ENCODE results near the gene WIZ. TPM values are rescaled to one million over a fixed set of nuclear protein-coding genes. Genes with fewer than 3 reads are reported as not detected.

WIZ gene
- total RNA-seq, 2 experiments from 2014 or later, result 31.6 to 32.7 TPM

DNA sequence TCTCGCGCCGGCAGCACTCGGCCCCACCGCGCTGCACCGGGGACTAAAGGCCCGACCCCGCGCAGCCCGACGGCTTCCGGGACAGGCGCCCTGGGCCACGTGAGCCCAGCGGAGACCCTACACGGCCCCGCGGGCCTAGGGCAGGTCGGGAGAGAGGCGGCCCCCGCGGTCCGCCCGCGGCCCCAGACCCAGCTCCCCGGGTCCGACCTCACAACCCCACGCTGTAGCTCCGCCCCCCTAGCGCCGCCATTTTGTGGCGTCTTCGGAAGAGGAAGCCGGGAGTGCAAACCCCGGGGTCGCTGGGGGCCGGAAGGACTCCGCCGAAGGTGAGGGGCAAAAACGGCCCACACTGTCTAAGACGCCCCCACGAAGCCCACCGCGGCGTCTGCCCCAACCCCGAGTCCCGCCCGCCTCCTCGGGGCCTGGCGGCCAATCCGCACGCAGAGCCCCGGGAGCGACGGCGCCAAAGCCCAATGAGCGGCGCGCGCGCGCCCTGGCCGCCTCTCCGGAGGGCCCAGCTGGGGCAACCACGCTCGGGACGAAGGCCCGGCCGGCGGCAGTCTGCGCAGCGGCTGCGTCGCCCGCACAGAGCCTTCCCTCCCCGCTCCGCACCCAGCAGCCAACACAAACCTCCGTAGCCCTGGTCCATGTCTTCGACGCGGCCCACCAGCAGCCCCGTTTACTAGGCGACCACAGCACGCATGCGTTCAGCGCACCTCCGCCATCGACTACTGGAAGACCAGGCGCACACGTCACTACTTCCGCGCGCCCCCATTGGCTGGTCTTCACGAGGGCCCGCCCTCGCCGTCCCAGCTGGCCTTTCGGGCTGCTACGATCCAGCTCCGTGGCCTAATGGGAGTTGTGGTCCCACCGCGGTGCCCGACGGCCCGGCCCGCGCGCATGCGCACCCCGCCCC is 70.4 kb downstream of the WIZ start, which contains the start of gene AKAP8:
TSS of gene AKAP8 (minus strand) at position 705 of the 916 bp plus-strand sequence. CDS start at position 649, 56 bp downstream.
- DNase-seq, result peak; percentile 98
- peak within 1 kb of the TSS; percentile 96 for H3K4me3 Mint-ChIP-seq
- peak within 1 kb of the TSS; percentile 99 for H3K27ac Mint-ChIP-seq
- peaks cover 36% of the 10 kb centered on the region for H3K4me1 Mint-ChIP-seq (ENCODE audit: low read depth)
- no peaks in the 10 kb centered on the region for H3K9me3 Mint-ChIP-seq (ENCODE audit: insufficient read depth)
- H3K27me3 Mint-ChIP-seq (ENCODE audit: low read depth), result no peaks in the 10 kb centered on the region
- POLR2A ChIA-PET, result interaction anchor here (0.5 to 3.6 kb wide), 20 partner anchors 10 to 858 kb away, joined by 3 to 44 read pairs (median 3); partner anchors contain the start of genes AKAP8L and BRD4
- peaks cover 30% of the 10 kb centered on the region for H3K36me3 Mint-ChIP-seq (ENCODE audit: low read depth)
- CTCF ChIA-PET, result interaction anchor here (0.9 to 6.5 kb wide), 14 partner anchors 17 to 202 kb away, joined by 3 to 53 read pairs (median 4); partner anchors contain the start of genes AKAP8L and BRD4
- ATAC-seq, result peak; percentile 88

DNA sequence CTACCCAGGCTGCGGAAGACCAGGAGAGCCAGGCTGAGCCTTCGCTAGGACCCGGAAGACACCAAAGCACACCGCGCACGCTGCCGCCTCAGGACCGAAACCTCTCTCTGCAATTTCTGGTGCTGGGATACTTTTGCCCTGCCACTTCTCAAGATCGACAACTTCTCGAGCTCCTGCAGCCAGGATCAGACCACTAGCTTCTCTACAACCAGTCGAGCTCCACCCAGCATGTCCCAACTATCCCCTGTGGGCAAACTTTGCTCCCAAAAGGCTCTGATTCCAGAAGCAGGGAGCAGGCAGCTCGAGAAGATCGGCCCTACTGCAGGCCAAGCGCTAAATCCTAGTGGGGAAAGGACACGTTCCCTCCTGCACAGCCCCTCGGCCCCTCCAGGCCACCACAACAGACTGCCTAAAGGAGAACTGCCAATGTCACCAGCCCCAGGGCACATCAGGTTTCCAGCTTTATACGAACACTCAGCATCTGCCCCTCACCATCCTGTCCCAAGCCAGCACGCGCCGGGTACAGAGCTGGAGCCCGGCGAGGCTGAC is 71.1 kb downstream of the WIZ start:
- Mint-ChIP-seq H3K27me3 (ENCODE audit: low read depth) (no peaks in the 10 kb centered on the region), H3K4me1 (ENCODE audit: low read depth) (peaks cover 38% of the 10 kb centered on the region), H3K36me3 (ENCODE audit: low read depth) (peaks cover 33% of the 10 kb centered on the region), H3K9me3 (ENCODE audit: insufficient read depth) (no peaks in the 10 kb centered on the region), H3K27ac (peak overlapping the region; percentile 99), H3K4me3 (peak overlapping the region; percentile 96)
- ChIA-PET CTCF (interaction anchor here (1.3 to 6.5 kb wide), 8 partner anchors 39 to 201 kb away, joined by 3 to 53 read pairs (median 6); partner anchors contain the start of genes AKAP8L and BRD4), POLR2A (interaction anchor here (0.6 to 3.6 kb wide), 14 partner anchors 11 to 177 kb away, joined by 3 to 44 read pairs (median 4); partner anchors contain the start of genes AKAP8L and BRD4)
- peak; percentile 25 for ATAC-seq
- DNase-seq, result peak; percentile 69

DNA sequence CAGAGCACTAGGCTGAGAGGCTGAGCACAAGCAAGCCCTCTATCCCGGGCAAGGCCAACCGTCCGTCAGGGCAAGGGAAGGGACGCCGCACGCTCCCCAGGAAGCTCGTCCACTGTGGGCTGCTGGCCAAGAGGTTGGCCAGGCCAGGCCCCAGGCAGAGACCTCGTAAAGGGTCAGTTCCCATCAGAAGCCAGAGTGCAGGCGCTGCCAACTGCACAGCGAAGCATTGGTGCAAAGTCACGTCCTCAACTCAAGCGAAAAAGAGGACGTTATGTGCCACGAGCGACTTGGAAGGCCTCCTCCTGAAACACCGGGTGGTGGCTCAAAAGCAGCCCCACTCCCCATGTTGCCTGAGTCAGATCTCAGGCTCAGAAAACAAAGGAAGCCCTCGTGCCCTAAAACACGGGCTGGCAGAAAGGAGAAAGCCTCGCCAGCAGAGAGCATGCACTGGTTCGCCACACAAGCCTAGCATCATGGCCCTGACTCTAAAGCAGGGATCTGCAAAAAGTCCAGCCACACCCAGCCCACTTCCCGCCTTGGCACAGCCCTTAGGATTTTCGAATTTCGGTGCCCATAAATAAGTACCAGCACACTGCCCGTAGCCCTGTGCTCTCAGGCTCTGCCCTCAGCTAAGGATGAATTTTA is 74.8 kb downstream of the WIZ start:
- Mint-ChIP-seq H3K27me3 (ENCODE audit: low read depth) (no peaks in the 10 kb centered on the region), H3K4me1 (ENCODE audit: low read depth) (peaks cover 22% of the 10 kb centered on the region), H3K9me3 (ENCODE audit: insufficient read depth) (no peaks in the 10 kb centered on the region), H3K27ac (peak overlapping the region; percentile 25), H3K36me3 (ENCODE audit: low read depth) (peaks cover 49% of the 10 kb centered on the region), H3K4me3 (no peak overlapping the region)
- CTCF ChIA-PET, result interaction anchor here (6.5 kb wide), 1 partner anchor 45 kb away, joined by 53 read pairs; the partner anchor contains the start of gene AKAP8L
- DNase-seq (no peak), ATAC-seq (no peak)
- POLR2A ChIA-PET, result no interaction called here

DNA sequence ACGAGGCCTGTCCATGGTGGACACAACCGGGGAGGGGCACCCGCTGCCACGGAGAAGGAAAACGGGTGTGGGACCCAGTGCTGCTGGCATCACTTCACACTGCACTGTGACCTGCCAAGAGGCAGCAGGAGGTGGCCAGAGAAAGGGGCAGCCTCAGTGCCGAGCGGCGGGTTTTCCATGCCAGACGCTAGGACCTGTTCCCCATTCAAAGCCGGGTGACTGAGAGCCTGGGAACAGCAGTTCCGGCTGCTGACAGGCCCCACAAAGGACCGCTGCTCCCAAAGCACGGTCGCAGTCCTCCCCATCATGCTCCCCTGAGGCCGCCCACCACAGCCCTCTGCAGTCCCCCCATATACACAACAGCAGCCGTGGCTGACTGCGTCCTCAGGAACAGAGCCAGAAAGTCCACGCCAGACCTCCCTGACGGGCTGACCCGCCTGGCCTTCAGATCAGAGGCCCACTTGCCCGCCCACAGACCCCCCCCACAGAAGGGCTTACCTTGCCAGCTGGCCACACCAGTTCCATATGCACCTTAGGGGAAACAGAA is 75.6 kb downstream of the WIZ start:
- Mint-ChIP-seq H3K4me3 (no peak overlapping the region), H3K4me1 (ENCODE audit: low read depth) (peaks cover 22% of the 10 kb centered on the region), H3K27ac (no peak overlapping the region), H3K9me3 (ENCODE audit: insufficient read depth) (no peaks in the 10 kb centered on the region), H3K36me3 (ENCODE audit: low read depth) (peaks cover 50% of the 10 kb centered on the region), H3K27me3 (ENCODE audit: low read depth) (no peaks in the 10 kb centered on the region)
- DNase-seq (no peak), ATAC-seq (no peak)
- POLR2A ChIA-PET, result no interaction called here
- CTCF ChIA-PET, result no interaction called here

DNA sequence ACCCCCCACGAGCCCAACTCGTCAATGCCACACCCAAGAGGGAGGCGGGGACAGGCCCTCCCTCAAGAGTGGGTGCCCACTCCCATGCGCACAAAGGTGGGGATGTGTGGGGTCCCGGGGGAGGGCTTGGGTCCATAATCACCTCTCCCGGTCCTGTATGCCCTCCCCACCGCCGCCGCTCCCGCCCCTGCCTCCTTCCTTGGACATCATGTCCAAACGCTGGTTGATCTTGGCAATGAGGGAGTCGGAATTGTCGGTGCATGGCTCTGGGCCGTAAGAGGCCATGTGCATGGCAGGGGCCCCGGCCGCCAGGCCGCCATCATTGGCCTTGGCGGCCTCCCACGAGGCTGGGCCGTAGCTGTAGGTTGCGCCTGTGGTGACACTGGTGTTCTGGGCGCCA is 76.1 kb downstream of the WIZ start:
- POLR2A ChIA-PET, result no interaction called here
- H3K27me3 Mint-ChIP-seq (ENCODE audit: low read depth), result no peaks in the 10 kb centered on the region
- CTCF ChIA-PET, result no interaction called here
- H3K27ac Mint-ChIP-seq, result no peak overlapping the region
- no peaks in the 10 kb centered on the region for H3K9me3 Mint-ChIP-seq (ENCODE audit: insufficient read depth)
- peaks cover 53% of the 10 kb centered on the region for H3K36me3 Mint-ChIP-seq (ENCODE audit: low read depth)
- H3K4me1 Mint-ChIP-seq (ENCODE audit: low read depth), result peaks cover 22% of the 10 kb centered on the region
- ATAC-seq (no peak), DNase-seq (no peak)
- H3K4me3 Mint-ChIP-seq, result no peak overlapping the region

DNA sequence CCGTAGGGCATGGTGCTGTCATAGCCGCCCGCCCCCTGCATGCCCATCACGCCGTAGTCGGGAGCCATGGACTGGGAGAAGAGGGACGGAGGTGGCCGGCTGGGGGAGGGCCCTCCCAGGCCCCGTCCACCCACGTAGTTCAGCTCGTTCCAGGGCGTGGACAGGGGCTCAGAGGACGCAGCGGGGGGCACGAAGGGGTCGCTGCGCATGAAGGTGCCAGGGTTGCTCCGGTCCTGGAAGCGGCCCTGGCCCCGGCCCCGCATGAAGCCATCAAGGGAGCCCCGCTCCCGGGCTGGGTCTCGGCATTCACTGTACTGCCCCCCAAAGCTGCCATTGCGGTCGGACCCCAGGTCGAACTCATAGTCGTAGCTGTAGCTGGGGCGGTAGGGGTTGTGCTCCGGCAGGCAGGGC is 76.9 kb downstream of the WIZ start:
- Mint-ChIP-seq H3K4me1 (ENCODE audit: low read depth) (peaks cover 16% of the 10 kb centered on the region), H3K27me3 (ENCODE audit: low read depth) (no peaks in the 10 kb centered on the region), H3K4me3 (no peak overlapping the region), H3K27ac (no peak overlapping the region), H3K36me3 (ENCODE audit: low read depth) (peaks cover 48% of the 10 kb centered on the region), H3K9me3 (ENCODE audit: insufficient read depth) (no peaks in the 10 kb centered on the region)
- no peak for DNase-seq
- no peak for ATAC-seq
- ChIA-PET CTCF (no interaction called here), POLR2A (no interaction called here)

DNA sequence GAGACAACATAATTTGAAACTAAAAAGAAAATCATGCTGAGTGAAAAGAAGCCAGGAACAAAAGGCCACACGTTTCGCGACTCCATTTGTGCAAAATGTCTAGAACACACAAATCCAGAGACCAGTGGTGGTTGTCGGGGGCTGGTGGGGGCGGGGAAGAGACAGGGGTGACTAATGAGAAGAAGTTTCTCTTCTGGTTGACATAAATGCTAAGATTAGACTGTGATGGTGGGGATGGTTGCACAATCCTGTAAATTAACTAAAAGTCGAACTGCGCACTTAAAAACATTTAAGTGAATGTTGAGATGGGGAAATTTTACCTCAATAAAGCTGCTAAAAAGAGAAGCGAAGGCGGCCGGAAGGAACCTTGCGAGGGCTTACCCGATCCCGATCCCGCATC is 77.3 kb downstream of the WIZ start:
- ATAC-seq (no peak), DNase-seq (no peak)
- peaks cover 14% of the 10 kb centered on the region for H3K4me1 Mint-ChIP-seq (ENCODE audit: low read depth)
- ChIA-PET CTCF (no interaction called here), POLR2A (no interaction called here)
- H3K9me3 Mint-ChIP-seq (ENCODE audit: insufficient read depth), result no peaks in the 10 kb centered on the region
- peaks cover 52% of the 10 kb centered on the region for H3K36me3 Mint-ChIP-seq (ENCODE audit: low read depth)
- no peaks in the 10 kb centered on the region for H3K27me3 Mint-ChIP-seq (ENCODE audit: low read depth)
- H3K4me3 Mint-ChIP-seq, result no peak overlapping the region
- no peak overlapping the region for H3K27ac Mint-ChIP-seq

DNA sequence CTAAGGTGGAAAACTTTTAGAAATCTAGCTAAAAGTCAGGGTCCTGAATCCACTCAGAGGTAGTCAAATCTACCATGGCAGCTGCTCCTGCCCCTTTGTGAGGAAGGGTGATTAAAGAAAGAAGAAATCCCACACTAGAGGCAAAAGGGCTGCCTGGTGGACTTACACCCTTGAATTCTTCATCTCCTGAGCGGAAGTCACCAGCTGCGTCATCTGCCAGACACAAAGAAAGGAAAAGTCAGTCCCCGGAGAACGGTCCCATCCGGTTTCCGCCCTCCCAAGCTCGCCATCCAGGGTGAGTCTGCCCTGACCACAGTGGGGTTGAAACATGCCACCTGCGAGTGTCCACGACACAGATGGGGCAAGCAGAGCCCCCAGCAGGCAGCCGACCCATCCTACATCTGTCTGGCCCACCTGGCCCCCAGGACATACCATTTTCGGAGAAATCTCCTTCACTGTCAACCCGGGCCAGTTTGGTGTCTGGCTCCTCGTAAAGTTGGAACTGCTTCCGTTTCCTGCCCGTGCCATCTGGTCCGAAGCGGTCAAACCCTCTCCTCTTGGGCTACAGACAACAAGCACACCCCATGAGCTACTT is 77.9 kb downstream of the WIZ start:
- Mint-ChIP-seq H3K27ac (no peak overlapping the region), H3K27me3 (ENCODE audit: low read depth) (no peaks in the 10 kb centered on the region), H3K4me3 (no peak overlapping the region), H3K36me3 (ENCODE audit: low read depth) (peaks cover 54% of the 10 kb centered on the region), H3K9me3 (ENCODE audit: insufficient read depth) (no peaks in the 10 kb centered on the region), H3K4me1 (ENCODE audit: low read depth) (peaks cover 10% of the 10 kb centered on the region)
- ChIA-PET POLR2A (no interaction called here), CTCF (no interaction called here)
- ATAC-seq (no peak), DNase-seq (no peak)

DNA sequence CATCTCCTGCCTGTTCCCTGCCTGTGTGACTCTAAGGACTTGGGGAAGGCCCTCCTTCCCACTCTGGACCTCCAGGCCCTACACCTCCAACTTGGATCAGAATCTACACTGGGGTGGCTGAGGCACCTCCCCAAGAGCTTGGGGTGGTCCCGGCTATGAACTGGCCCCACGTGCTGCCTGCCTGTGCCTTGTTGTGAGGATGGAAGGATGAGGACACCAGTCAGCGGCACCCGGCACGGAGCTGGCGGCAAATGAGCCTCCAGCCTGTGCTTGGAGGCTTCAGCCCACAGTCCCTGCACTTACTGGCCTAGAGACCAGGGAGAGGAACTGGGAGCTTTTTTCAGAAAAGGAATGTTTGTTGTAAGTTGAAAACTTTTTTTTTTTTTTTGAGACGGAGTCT is 78.6 kb downstream of the WIZ start:
- CTCF ChIA-PET, result no interaction called here
- no peak for ATAC-seq
- H3K9me3 Mint-ChIP-seq (ENCODE audit: insufficient read depth), result no peaks in the 10 kb centered on the region

More for the DNA sequence above, 78.6 kb downstream of the WIZ start:
- H3K4me3 Mint-ChIP-seq, result no peak overlapping the region
- no peak for DNase-seq
- H3K36me3 Mint-ChIP-seq (ENCODE audit: low read depth), result peaks cover 54% of the 10 kb centered on the region
- POLR2A ChIA-PET, result no interaction called here
- H3K27me3 Mint-ChIP-seq (ENCODE audit: low read depth), result no peaks in the 10 kb centered on the region
- H3K27ac Mint-ChIP-seq, result no peak overlapping the region
- H3K4me1 Mint-ChIP-seq (ENCODE audit: low read depth), result peaks cover 6% of the 10 kb centered on the region
